Activated CD4-positive, alpha-beta T cell treated with anti-CD3 and anti-CD28 coated beads, Interleukin-2, amount 50 U/mL, for 1 hour (primary cell): ENCODE measurements around the gene B4GALNT1.
"Not testable (repeated sequence)": the region's sequence is repeated elsewhere in the genome, so short reads cannot be mapped to it uniquely, and the experiment has no call there.

Source experiments
- DNase-seq: peaks from one replicate; pipeline ENCODE4 v3.0.0-alpha.2; 2020

The B4GALNT1 gene

DNA sequence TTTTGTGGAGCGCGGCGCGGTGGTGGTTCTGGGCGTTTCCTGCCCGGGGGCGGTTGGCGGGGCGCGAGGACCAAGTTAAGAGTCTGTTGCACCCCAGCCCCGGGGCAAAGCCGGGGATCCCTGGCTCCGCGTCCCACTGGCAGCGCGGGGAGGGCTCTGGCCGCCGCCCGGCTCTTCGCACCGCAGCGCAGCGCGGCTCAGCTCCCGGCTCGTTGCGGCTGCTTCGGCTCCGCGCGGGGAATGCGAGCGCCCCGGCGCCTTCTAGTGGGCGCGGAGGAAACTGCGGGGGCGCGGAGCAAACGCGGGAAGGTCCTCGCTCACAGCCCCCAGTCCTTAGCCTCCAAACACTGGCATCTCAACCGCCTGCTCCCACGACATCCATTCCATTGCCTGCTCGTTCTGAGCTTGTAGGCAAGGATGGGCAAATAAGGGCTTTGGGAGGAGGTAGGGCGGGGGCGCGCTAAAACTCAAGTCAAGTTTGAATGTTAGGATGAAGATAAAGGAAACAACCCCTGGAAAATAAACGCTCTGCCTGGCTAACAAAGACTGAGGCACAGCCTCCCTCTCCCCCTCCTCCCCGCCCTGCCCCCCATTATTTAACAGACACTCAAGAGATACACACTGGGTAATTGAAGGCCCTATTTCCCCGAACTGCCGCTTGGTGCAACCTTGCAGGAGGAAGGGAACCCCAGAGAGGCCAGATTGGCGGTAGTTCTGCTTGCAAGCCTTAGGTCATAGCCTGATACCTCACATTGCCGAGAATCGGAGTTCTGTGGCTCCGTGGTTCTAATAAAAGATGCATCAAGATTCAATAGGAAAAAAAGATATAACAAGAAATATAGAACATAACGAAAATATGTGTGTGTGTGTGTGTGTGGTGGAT lies at the start of gene B4GALNT1:
TSS of gene B4GALNT1 (minus strand) at position 244 of the 883 bp plus-strand sequence. CDS start 1,069 bp downstream, outside the sequence.
- DNase-seq, result peak; percentile 62

DNA sequence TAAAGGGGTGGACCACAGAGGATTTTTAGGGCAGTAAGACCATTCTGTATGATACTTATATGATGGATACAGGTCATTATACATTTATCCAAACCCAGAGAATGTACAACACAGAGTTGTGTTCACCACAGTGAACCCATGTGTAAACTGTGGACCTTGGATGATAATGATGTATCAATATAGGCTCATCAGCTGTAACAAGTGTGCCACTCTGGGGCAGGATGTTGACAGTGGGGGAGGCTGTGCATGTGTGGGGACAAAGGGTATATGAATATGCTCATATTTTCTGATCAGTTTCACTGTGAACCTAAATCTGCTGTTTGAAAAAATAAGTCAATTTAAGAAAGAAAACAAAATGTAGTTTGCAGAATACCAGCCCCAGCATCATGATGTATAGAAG lies 46.7 kb upstream of the B4GALNT1 start:
- DNase-seq, result no peak

GRCh38 chr12:57677947-57678346 lies 44.9 kb upstream of the B4GALNT1 start:
- DNase-seq, result not testable (repeated sequence)

- DNase-seq, result no peak
These were observed 41.7 kb upstream of the B4GALNT1 start for GRCh38 chr12:57674691-57675090.

DNA sequence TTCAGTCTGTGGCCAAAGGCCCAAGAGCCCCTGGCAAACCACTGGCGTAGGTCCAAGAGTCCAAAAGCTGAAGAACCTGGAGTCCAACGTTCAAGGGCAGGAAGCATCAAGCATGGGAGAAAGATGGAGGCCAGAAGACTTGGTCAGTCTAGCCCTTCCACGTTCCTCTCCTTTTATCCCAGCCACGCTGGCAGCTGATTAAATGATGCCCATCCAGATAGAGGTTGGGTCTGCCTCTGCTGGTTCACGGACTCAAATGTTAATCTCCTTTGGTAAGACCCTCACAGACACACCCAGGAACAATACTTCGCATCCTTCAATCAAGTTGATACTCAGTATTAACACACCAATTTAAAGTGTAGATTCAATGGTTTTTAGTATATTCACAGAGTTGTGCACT lies 39.8 kb upstream of the B4GALNT1 start:
- no peak for DNase-seq

GRCh38 chr12:57671811-57672210 lies 38.8 kb upstream of the B4GALNT1 start:
- DNase-seq, result not testable (repeated sequence)

- DNase-seq, result not testable (repeated sequence)
These were observed 36.7 kb upstream of the B4GALNT1 start for GRCh38 chr12:57669691-57670090.

DNA sequence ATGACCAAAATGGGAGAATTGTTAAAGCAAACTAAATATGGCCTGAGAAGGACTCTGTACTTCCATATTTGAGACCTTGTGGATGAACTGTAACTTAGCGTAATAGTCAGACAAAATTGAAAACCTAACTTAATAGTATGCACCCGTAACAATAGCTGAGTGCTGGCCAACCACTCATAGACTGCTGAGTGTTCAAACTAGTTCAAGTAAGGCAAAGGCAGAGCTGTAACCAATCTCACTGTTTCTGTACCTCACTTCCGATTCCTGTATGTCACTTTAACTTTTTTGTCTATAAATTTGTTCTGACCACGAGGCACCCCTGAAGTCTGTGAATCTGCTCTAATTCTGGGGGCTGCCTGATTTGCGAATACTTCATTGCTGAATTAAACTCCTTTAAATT lies 33.9 kb upstream of the B4GALNT1 start:
- no peak for DNase-seq

DNA sequence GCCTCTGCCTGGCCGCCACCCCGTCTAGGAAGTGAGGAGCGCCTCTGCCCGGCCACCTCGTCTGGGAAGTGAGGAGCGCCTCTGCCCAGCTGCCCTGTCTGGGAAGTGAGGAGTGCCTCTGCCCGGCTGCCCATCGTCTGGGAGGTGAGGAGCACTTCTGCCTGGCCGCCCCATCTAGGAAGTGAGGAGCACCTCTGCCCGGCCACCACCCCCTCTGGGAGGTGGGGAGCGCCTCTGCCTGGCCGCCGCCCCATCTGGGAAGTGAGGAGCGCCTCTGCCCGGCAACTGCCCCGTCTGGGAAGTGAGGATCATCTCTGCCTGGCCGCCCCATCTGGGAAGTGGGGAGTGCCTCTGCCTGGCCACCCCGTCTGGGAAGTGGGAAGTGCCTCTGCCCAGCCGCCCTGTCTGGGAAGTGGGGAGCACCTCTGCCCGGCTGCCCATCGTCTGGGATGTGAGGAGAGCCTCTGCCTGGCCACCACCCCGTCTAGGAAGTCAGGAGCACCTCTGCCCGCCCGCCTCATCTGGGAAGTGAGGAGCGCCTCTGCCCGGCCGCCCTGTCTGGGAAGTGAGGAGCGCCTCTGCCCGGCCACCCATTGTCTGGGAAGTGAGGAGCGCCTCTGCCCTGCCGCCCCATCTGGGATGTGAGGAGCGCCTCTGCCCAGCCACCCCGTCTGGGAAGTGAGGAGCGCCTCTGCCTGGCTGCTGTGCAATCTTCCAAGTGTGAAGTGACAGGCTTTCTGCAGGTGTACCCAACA lies 32.2 kb upstream of the B4GALNT1 start:
- DNase-seq, result not testable (repeated sequence)

- DNase-seq, result no peak
These were observed 28.4 kb upstream of the B4GALNT1 start for GRCh38 chr12:57661376-57661775.

GRCh38 chr12:57658890-57659289 lies 25.9 kb upstream of the B4GALNT1 start:
- DNase-seq, result no peak

- DNase-seq, result no peak
These were observed 24.7 kb upstream of the B4GALNT1 start for GRCh38 chr12:57657744-57658143.

DNA sequence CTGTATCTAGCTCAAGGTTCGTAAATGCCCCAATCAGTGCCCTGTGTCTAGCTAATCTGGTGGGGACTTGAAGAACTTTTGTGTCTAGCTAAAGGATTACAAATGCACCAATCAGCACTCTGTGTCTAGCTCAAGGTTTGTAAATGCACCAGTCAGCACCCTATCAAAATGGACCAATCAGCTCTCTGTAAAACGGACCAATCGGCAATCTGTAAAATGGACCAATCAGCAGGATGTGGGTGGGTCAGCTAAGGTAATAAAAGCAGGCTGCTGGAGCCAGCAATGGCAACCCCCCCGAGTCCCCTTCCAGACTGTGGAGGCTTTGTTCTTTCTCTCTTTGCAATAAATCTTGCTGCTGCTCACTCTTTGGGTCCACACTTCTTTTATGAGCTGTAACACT lies 23.4 kb upstream of the B4GALNT1 start:
- not testable (repeated sequence) for DNase-seq

DNA sequence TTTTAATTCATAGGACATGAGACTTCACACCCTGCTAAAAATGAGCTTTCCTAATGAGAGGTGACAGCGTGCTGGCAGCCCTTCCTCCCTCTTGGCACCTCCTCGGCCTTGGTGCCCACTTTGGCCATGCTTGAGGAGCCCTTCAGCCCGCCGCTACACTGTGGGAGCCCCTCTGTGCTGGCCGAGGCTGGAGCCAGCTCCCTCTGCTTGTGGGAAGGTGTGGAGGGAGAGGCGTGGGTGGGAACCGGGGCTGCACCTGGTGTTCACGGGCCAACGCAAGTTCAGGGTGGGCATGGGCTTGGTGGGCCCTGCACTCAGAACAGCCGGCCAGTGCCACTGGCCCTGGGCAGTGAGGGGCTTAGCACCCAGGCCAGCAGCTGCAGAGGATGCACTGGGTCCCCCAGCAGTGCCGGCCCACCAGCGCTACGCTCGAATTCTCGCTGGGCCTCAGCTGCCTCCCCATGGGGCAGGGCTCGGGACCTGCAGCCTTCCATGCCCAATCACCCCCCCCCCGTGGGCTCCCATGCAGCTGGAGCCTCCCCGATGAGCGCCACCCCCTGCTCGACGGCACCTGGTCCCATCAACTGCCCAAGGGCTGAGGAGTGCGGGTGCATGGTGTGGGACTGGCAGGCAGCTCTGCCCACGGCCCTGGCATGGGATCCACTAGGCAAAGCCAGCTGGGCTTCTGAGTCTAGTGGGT lies 22.7 kb upstream of the B4GALNT1 start:
- DNase-seq, result no peak

- DNase-seq, result no peak
These were observed 21.0 kb upstream of the B4GALNT1 start for GRCh38 chr12:57654042-57654441.

- not testable (repeated sequence) for DNase-seq
These were observed 13.7 kb upstream of the B4GALNT1 start for GRCh38 chr12:57646659-57647049.

DNA sequence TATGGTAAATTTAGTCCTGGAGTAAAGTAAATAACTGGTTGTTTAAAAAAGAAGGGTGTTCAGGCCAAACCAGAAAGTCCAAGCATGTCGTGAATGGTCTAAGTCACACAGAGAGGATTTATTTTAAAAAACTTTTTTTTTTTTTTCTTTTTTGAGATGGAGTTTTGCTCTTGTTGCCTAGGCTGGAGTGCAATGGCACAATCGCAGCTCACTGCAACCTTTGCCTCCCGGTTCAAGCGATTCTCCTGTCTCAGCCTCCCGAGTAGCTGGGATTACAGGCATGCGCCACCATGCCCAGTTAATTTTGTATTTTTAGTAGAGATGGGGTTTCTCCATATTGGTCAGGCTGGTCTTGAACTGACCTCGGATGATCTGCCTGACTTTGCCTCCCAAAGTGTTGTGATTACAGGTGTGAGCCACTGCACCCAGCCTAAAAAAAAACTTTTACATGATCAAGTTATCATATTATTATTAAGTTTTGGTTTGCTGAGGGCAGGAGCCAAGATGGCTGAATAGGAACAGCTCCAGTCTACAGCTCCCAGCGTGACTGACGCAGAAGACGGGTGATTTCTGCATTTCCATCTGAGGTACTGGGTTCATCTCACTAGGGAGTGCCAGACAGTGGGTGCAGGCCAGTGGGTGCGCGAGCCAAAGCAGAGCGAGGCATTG lies 13.1 kb upstream of the B4GALNT1 start:
- not testable (repeated sequence) for DNase-seq

DNA sequence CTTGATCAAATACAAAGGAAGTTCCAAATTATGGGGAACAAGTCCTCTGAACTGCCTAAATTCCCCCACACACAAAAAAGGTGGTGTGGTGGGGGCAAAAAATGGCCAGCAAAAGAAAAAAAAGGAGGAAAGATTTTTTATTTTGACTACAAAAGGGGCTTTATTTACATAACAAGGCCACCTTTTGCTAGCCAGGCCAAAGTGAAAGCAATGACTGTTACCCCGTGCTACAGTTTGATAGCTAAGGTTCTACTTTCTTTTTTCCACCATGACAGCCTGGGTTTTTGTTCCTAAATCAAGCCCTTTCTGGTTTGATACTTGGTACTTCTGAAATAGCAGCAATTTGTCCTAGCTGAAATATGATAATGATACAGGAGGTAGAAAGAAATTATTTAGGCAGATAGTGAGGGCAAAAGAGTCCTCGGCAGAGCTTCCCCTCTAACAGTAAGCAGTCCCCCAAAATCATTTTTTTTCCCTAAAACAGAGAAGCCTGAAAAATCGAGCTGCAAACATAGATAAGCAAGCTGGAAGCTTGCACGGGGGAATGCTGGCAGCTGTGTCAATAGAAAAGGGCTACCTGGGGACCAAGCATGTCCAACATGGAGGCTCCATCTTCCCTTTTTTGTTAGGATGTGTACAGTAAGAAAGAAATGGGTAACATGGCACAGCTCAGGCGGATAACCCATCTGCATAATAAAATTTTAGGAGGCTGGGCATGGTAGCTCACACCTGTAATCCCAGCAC lies 8.9 kb upstream of the B4GALNT1 start:
- DNase-seq, result no peak

- no peak for DNase-seq
These were observed 7.4 kb upstream of the B4GALNT1 start for GRCh38 chr12:57640175-57641042.

DNA sequence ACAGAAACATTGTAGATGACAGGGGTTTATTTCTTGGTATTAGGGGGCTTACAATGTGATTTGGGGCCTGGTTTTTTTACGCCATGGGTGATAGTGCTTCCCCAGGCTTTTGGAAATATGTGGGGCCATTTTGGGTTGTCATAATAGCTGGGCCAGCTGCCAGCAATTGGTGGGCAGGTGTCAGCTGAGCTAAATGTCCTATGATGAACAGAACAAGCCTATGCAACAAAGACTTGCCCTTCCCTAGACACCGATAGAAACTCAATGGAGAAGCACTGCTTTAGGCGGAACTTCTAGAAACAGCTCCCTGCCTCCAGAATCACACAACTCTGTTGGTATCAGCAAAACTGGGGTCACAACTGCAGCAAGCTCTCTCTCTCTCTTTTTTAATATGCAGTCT lies 5.1 kb upstream of the B4GALNT1 start:
- DNase-seq, result no peak

DNA sequence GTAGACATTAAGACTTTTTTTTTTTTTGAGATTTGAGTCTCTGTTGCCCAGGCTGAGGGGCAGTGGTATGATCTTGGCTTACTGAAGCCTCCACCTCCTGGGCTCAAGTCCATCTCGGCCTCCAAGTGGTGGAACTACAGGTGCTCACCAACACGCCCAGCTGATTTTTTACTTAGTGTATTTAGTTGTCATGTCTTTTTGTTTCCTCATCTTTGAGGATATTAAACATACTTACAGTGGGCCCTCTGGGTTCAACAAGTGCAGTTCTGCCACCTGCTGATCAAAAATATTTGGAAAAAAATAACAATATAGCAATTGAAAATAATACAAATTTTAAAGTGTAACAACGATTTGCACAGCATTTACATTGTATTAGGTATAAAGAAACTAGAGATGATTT lies 4.4 kb upstream of the B4GALNT1 start:
- no peak for DNase-seq
